Right atrium auricular region (tissue), 2 donors: Measurements from ENCODE around the gene AMPH. TPM values are rescaled to one million over a fixed set of nuclear protein-coding genes. Genes with fewer than 3 reads are reported as not detected.
"Not testable (repeated sequence)": the region's sequence is repeated elsewhere in the genome, so short reads cannot be mapped to it uniquely, and the experiment has no call there.

Source experiments
- DNase-seq: peaks from one replicate; pipeline ENCODE4 v3.0.0-alpha.2; 2019; ENCODE audit warnings: low spot score
- H3K27ac ChIP-seq, 2 donors: fragments of 200-600 bp; sonication (generic); 1 replicate in 1 of 2; 2 replicates in 1 of 2; pipeline ENCODE4 v1.5.1; 2016 to 2019
- H3K27me3 ChIP-seq, 2 donors: fragments of 200-600 bp; sonication (generic); one replicate each; pipeline versions ENCODE4 v1.5.1 to v1.6.0; 2017 to 2019
- H3K36me3 ChIP-seq: fragments of 200-600 bp; sonication (generic); one replicate; pipeline ENCODE4 v1.5.1; 2016
- H3K4me1 ChIP-seq, 2 donors: fragments of 200-600 bp; sonication (generic); one replicate each; pipeline versions ENCODE4 v1.5.1 to v1.6.0; 2017 to 2019
- H3K4me3 ChIP-seq, 2 donors: fragments of 200-600 bp; sonication (generic); 1 replicate in 1 of 2; 2 replicates in 1 of 2; pipeline ENCODE4 v1.5.1; 2017 to 2019; ENCODE audit warnings: mild to moderate bottlenecking in 1 of 2, moderate library complexity in 1 of 2
- H3K9me3 ChIP-seq, 2 donors: fragments of 200-600 bp; sonication (generic); one replicate each; pipeline ENCODE4 v1.5.1; 2019
- CTCF ChIP-seq, 2 donors: fragments of 200-600 bp; sonication (generic); IDR thresholded peaks; one replicate each; pipeline ENCODE4 v1.5.1; 2019; ENCODE audit warnings: antibody characterized with exemption in 2 of 2
- total RNA-seq, 2 donors: library from RNA; depleted of rRNA; stranded (reverse); fragments of >200 nt; gene quantifications; one replicate each; pipeline ENCODE4 v1.1.0, GENCODE V29; 2016

Gene AMPH
- total RNA-seq, 2 donors from 2014 or later: 5.3 to 9.0 TPM

- H3K27me3 ChIP-seq, H3K9me3 ChIP-seq, DNase-seq, H3K4me3 ChIP-seq, H3K4me1 ChIP-seq, H3K36me3 ChIP-seq, H3K27ac ChIP-seq: not testable (repeated sequence)
- TF ChIP-seq CTCF (IDR thresholded peaks at IDR 0.05): peak in 1 of 2 donors; percentile 62
Observed at GRCh38 chr7:38345299-38346172, 285.6 kb downstream of the AMPH start.

GRCh38 chr7:38344741-38345140 lies 286.4 kb downstream of the AMPH start:
- H3K9me3 ChIP-seq, H3K4me3 ChIP-seq, H3K36me3 ChIP-seq, H3K27ac ChIP-seq, DNase-seq, H3K27me3 ChIP-seq, H3K4me1 ChIP-seq: not testable (repeated sequence)

GRCh38 chr7:38342135-38342534 lies 289.0 kb downstream of the AMPH start:
- not testable (repeated sequence) for H3K27ac ChIP-seq, DNase-seq, H3K27me3 ChIP-seq, H3K4me3 ChIP-seq, H3K9me3 ChIP-seq, H3K36me3 ChIP-seq, H3K4me1 ChIP-seq

- TF ChIP-seq CTCF (IDR thresholded peaks at IDR 0.05): peak in 1 of 2 donors; percentile 46
- not testable (repeated sequence) for H3K9me3 ChIP-seq, H3K36me3 ChIP-seq, H3K4me1 ChIP-seq, H3K4me3 ChIP-seq, H3K27ac ChIP-seq, H3K27me3 ChIP-seq, DNase-seq
Observed at GRCh38 chr7:38341172-38341705, 289.9 kb downstream of the AMPH start.

- Histone ChIP-seq H3K9me3 (no peaks in the 10 kb centered on the region), H3K27me3 (no peaks in the 10 kb centered on the region), H3K4me3 (no peak overlapping the region), H3K36me3 (no peaks in the 10 kb centered on the region), H3K27ac (no peak overlapping the region), H3K4me1 (peaks cover 0 to 15% of the 10 kb centered on the region in 2 donors)
- DNase-seq: no peak
- TF ChIP-seq CTCF (IDR thresholded peaks at IDR 0.05): no peak
Observed at GRCh38 chr7:38339953-38340819, 291.0 kb downstream of the AMPH start.

GRCh38 chr7:38336148-38336515 lies 295.0 kb downstream of the AMPH start:
- H3K4me1 ChIP-seq, H3K36me3 ChIP-seq, H3K27me3 ChIP-seq, H3K9me3 ChIP-seq, DNase-seq, H3K4me3 ChIP-seq, H3K27ac ChIP-seq: not testable (repeated sequence)

GRCh38 chr7:38335492-38336147 lies 295.6 kb downstream of the AMPH start:
- no peak overlapping the region for H3K4me3 ChIP-seq
- no peaks in the 10 kb centered on the region for H3K9me3 ChIP-seq
- DNase-seq: peak; percentile 78
- H3K27me3 ChIP-seq: no peaks in the 10 kb centered on the region
- H3K36me3 ChIP-seq: no peaks in the 10 kb centered on the region
- peaks cover 0 to 7% of the 10 kb centered on the region in 2 donors for H3K4me1 ChIP-seq
- no peak overlapping the region for H3K27ac ChIP-seq
- TF ChIP-seq CTCF (IDR thresholded peaks at IDR 0.05): peak; percentile 67 to 91
